ENCODE measurements around the gene GLIS2.

DNA sequence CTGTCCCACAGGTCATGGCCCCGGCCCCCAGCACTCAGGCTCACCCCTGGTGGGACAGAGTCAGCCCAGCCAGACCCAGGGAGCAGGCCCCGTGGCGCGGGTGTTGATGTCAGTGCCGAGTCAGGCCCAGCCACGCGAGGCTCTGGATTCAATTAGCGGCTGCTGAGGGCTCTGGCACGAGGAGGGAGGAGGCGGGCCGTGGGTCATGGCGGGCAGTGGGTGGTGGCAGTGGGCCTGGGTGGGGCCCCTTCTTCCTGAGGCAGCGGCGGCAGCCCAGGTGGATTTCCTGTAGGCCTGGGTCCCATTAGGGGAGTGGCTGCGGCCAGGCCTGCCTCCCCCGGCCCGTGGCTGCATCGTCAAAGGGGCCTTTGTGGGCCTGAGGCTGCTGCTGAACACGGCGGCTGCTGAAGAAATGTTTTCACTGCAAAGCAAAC is 68.7 kb downstream of the GLIS2 start:
- TF ChIP-seq, protein P1, sequence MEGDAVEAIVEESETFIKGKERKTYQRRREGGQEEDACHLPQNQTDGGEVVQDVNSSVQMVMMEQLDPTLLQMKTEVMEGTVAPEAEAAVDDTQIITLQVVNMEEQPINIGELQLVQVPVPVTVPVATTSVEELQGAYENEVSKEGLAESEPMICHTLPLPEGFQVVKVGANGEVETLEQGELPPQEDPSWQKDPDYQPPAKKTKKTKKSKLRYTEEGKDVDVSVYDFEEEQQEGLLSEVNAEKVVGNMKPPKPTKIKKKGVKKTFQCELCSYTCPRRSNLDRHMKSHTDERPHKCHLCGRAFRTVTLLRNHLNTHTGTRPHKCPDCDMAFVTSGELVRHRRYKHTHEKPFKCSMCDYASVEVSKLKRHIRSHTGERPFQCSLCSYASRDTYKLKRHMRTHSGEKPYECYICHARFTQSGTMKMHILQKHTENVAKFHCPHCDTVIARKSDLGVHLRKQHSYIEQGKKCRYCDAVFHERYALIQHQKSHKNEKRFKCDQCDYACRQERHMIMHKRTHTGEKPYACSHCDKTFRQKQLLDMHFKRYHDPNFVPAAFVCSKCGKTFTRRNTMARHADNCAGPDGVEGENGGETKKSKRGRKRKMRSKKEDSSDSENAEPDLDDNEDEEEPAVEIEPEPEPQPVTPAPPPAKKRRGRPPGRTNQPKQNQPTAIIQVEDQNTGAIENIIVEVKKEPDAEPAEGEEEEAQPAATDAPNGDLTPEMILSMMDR (IDR thresholded peaks at IDR 0.05): no peak
- TF ChIP-seq POLR2AphosphoS5 (IDR thresholded peaks at IDR 0.05; ENCODE audit: insufficient read depth in 1 of 2, low read depth in 1 of 2) (peak in 1 of 2 donors; percentile 58), POLR2A (IDR thresholded peaks at IDR 0.05) (no peak)

All from vagina (tissue), 2 donors.